A549 treated with Mapracorat at 1 μM for 4 hours (cell line): ENCODE data around the gene TRIM72. TPM values are rescaled to one million over a fixed set of nuclear protein-coding genes. Genes with fewer than 3 reads are reported as not detected.

Source experiments
- total RNA-seq: library from RNA; stranded (reverse); fragments of 200-300 nt; extraction: Qiagen RNA extraction; gene quantifications from 5 replicates; pipeline ENCODE4 v1.2.3, GENCODE V29; 2022

Gene TRIM72, protein sequence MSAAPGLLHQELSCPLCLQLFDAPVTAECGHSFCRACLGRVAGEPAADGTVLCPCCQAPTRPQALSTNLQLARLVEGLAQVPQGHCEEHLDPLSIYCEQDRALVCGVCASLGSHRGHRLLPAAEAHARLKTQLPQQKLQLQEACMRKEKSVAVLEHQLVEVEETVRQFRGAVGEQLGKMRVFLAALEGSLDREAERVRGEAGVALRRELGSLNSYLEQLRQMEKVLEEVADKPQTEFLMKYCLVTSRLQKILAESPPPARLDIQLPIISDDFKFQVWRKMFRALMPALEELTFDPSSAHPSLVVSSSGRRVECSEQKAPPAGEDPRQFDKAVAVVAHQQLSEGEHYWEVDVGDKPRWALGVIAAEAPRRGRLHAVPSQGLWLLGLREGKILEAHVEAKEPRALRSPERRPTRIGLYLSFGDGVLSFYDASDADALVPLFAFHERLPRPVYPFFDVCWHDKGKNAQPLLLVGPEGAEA
- 0.07 to 0.15 TPM (median 0.07 TPM) in 5 replicates for total RNA-seq

DNA sequence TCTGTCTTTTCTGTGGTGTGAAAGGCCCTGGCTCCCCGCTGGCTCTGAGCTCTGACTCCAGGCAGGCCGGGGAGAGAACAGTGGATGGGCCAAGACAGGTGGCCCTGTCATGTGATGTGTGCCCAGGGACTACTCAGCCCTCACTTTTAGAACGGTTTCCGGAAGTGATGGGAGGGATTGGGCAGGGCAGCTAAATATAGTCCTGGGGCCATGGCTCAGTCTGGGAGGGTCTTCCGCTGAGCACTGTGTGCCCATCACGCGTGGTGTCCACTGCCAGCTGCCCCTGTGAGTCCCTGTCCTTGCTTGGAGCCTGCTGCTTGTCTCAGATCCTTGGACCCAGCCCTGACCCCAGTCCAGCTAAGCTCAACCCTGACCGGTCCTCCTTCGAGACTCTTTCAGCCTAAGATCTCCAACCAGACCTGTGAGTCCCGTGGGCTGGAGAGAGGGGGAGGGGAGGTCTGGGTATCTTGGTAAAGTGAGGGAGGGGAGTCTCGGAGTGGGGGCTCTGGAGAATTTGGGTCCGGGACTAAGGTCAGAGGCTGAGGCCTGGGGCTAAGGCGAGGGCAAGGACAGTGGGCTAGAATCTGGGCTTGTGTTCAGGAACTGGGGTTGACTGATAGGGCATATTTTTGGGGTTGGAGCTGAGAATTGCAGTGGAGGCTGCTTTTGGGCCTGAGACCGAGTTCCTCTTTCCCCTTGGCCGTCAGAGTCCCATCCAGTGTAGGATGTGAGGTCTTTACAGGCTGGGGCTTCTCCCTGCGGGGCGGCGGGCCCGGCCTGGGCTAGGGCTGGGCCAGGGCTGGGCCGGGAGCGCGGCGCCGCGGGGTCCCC lies at the start of gene TRIM72:
TRIM72 (plus strand) TSS at position 243 of the 831 bp plus-strand sequence. CDS start 620 bp downstream, outside the sequence.

DNA sequence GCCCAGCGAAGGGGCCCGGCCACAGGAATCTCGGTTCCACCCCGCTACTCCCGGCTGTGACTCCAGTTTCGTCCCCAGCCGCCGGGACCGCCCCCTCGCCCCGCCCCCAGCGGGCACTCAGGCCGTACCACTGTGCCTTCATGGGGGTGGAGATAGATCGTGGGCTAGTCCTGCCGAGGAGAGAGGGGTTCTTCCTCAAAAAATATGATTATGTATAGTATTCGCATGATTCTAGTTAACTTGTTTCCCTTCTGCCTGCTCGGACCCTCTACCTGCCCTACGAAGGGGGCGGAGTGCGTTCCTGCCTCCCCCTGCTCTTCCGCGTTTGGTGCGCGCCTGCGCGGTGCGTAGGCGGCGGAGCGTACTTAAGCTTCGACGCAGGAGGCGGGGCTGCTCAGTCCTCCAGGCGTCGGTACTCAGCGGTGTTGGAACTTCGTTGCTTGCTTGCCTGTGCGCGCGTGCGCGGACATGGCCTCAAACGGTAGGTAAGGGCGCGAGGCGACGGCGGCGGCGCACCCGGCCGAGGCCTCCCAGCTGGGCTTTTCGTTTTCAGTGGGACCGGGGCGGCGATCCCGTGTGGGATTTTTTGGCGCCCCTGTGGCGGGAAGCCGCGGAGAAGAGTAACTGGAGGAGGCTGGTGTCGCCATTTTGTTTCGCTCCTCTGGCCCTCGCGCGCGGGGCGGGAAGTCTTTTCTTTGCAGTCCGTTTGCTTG lies 34.0 kb upstream of the TRIM72 start, which contains the start of gene FUS:
FUS (plus strand) TSS at position 393 of the 713 bp plus-strand sequence; CDS start at position 469, 76 bp downstream.

DNA sequence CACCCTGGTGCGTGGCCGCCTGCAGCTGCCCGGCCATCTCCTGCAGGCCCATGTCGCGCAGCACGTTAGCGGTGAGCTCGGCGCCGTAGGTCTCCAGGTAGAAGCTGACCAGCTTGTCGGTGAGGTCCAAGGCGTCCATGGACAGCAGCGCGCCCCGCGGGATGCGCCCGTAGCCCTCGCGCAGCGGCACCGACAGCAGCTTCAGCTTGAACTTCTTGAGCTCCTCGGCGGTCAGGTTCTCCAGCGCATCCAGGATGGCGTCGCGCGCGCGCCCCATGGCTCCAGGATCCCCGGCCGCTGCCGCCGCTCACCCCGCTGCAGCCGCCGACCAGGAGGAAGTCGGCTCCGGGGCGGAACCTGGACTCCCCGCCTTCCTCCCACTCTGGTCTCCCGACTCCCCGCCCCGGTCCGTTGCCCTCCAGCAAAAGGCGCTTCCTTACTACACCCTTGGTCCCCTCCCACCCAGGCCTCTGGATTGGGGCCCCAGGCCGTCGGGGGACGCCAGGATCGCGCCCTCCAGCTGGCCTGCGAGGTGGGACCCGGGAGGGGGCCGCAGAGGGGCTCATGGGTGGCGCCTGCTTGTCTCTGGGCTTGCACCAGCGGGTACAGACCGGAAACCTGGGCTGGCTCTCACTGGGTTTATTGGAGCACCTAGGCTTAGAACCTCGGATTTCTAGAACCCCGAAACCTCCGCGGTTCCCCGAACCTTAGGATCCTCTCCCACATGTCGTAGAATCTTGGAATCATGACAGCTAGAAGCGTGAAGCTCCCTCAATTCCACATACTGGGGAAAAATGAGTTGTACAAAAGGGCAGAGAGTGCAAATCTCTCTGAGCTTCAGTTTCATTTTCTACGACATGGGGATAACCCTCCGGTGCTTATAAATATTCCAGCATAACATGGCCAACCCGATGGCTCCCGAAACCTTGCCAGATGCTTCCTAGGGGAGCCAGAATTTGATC lies 11.2 kb upstream of the TRIM72 start, which contains the start of gene PYCARD:
PYCARD (minus strand) TSS at position 347 of the 962 bp plus-strand sequence; CDS start at position 277, 70 bp downstream.

DNA sequence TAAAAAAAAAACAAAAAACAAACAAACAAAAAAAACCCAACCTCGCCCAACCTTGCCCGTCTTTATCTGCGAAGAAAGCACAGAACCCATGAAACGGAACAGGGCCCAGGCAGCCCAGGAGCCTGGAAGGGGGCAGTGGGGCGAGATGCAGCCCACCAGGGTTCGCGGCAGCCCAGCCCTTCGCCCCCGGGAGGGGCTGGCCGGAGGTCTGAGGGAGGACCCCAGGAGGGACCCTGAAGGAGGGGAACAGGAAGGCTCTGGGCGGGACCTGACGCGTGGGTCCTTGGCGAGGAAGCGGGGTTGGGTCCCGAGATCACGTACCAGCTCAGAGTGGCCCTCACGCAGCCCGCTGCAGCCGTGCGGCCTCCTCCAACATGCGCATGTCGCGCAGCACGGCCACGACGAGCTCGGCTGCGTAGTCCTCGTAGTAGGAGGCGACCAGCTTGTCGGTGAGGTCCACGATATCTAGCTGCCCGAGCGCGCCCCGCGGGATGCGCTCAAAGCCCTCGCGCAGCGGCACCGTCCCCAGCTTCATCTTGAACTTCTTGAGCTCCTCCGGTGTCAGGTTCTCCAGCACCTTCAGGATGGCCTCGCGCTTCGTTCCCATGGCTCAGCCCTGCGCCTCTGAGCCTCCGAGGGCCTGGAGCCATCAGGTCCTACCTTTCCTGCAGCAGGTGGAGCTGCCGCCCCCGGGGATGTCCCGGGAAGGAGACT lies 2.7 kb downstream of the TRIM72 start, which contains the start of gene PYDC1:
PYDC1 (minus strand) TSS at position 714 of the 714 bp plus-strand sequence; CDS start at position 607, 107 bp downstream.

Other genes starting within 250 kb of the TRIM72 start
- gene HSD3B7, start 228.9 kb upstream of the TRIM72 start, total RNA-seq, result 12.5 to 15.4 TPM (median 14.3 TPM) in 5 replicates
- 1.4 to 2.2 TPM (median 1.8 TPM) in 5 replicates for gene STX1B, start 203.5 kb upstream of the TRIM72 start, total RNA-seq
- gene STX4, start 180.6 kb upstream of the TRIM72 start, total RNA-seq, result 54.0 to 68.8 TPM (median 66.1 TPM) in 5 replicates
- 12.0 to 20.9 TPM (median 15.2 TPM) in 5 replicates for gene ZNF668, start 139.9 kb upstream of the TRIM72 start, total RNA-seq
- 8.0 to 11.9 TPM (median 10.5 TPM) in 5 replicates for gene ZNF646, start 139.7 kb upstream of the TRIM72 start, total RNA-seq
- 0.97 to 2.7 TPM (median 1.8 TPM) in 5 replicates for gene PRSS53, start 125.2 kb upstream of the TRIM72 start, total RNA-seq
- gene VKORC1, start 119.3 kb upstream of the TRIM72 start, total RNA-seq, result 112 to 146 TPM (median 143 TPM) in 5 replicates
- 40.3 to 55.9 TPM (median 50.6 TPM) in 5 replicates for gene BCKDK, start 105.7 kb upstream of the TRIM72 start, total RNA-seq
- 40.3 to 51.0 TPM (median 45.0 TPM) in 5 replicates for gene KAT8, start 96.5 kb upstream of the TRIM72 start, total RNA-seq
- gene PRSS8, start 78.4 kb upstream of the TRIM72 start, total RNA-seq, result 1.1 to 2.2 TPM (median 1.5 TPM) in 5 replicates
- gene PRSS36, start 64.1 kb upstream of the TRIM72 start, total RNA-seq, result 1.1 to 1.6 TPM (median 1.2 TPM) in 5 replicates
- 503 to 575 TPM (median 524 TPM) in 5 replicates for gene FUS, start 34.0 kb upstream of the TRIM72 start, total RNA-seq
- gene PYCARD, start 11.4 kb upstream of the TRIM72 start, total RNA-seq, result 24.2 to 43.2 TPM (median 37.4 TPM) in 5 replicates
- gene PYDC1, start 3.0 kb downstream of the TRIM72 start, total RNA-seq, result not detected in 5 replicates
- 1.4 to 2.8 TPM (median 2.1 TPM) in 5 replicates for gene ITGAM, start 45.9 kb downstream of the TRIM72 start, total RNA-seq
- gene ITGAX, start 141.1 kb downstream of the TRIM72 start, total RNA-seq, result 1.1 to 1.6 TPM (median 1.3 TPM) in 5 replicates
- 0.05 to 0.16 TPM (median 0.07 TPM) in 3 of 5 replicates, not detected in the others for gene ITGAD, start 179.2 kb downstream of the TRIM72 start, total RNA-seq
- gene COX6A2, start 214.2 kb downstream of the TRIM72 start, total RNA-seq, result not detected in 5 replicates
- 0.05 to 0.22 TPM (median 0.10 TPM) in 5 replicates for gene ZNF843, start 228.7 kb downstream of the TRIM72 start, total RNA-seq
- 5.9 to 14.0 TPM (median 10.2 TPM) in 5 replicates for gene ARMC5, start 245.4 kb downstream of the TRIM72 start, total RNA-seq